ENCODE results near the gene SLC9A3. TPM values are rescaled to one million over a fixed set of nuclear protein-coding genes. Genes with fewer than 3 reads are reported as not detected.

The SLC9A3 gene
- polyA plus RNA-seq, 1 of the 3 experiments (the other 2 are of a cell fraction), result 1.9 TPM

DNA sequence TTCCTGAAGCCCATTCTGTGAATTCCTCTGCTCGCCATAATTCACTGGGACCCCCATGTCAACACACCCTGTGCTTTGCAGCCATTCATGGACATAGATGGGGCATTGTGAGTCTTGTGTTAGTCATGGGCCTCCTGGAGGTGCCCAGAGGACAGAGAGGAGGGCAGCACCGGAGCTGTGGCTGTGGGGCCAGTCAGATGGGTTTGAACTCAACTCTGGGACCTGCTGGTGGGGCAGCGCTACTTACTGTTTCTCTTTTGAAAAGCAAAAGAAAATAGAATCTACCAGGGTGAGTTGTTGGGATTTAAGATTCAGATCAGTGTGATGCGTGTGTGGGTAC lies 92.6 kb downstream of the SLC9A3 start:
- 84% methylated on average over 4 of the region's 4 CpGs for WGBS (ENCODE audit: low lambda C conversion rate)
- Histone ChIP-seq H3K9me3 (no peaks in the 10 kb centered on the region), H3K4me1 (ENCODE audit: control insufficient read depth in 1 of 2, insufficient read depth in 2 of 2, low read depth in 1 of 2, low read length in 1 of 2) (peaks cover 0 to 3% of the 10 kb centered on the region in 2 experiments; a peak in 1 of 4 replicates), H3K36me3 (replicated peaks in 1 of 2; ENCODE audit: control insufficient read depth in 1 of 2, insufficient read depth in 2 of 2, low read length in 1 of 2) (no peaks in the 10 kb centered on the region), H3K9me2 (no peaks in the 10 kb centered on the region), H3K4me3 (ENCODE audit: low read depth in 2 of 2, low read length in 1 of 2) (no peak overlapping the region), H3F3A (replicated peaks; ENCODE audit: insufficient read depth) (no peaks in the 10 kb centered on the region), H3K27me3 (ENCODE audit: insufficient read depth) (no peaks in the 10 kb centered on the region), H3K9ac (no peak overlapping the region), H4K20me1 (ENCODE audit: insufficient read depth) (no peaks in the 10 kb centered on the region), H3K79me2 (ENCODE audit: insufficient read depth) (no peaks in the 10 kb centered on the region), H3K4me2 (no peak overlapping the region), H2AFZ (ENCODE audit: low read depth) (no peak overlapping the region), H3K27ac (ENCODE audit: low read depth in 2 of 2, low read length in 1 of 2) (no peak overlapping the region)
- POLR2A ChIA-PET, result no interaction called here
- TF ChIP-seq GABPA (IDR thresholded peaks at IDR 0.05; ENCODE audit: low read depth) (no peak), FOXM1 (IDR thresholded peaks at IDR 0.05; ENCODE audit: low read depth) (no peak), EZH2phosphoT487 (IDR thresholded peaks at IDR 0.05; ENCODE audit: borderline replicate concordance, low read depth) (no peak), TEAD4 (IDR thresholded peaks at IDR 0.05; ENCODE audit: borderline replicate concordance, insufficient read depth) (no peak), YY1 (IDR thresholded peaks at IDR 0.05; ENCODE audit: low read depth) (no peak), TCF12 (IDR thresholded peaks at IDR 0.05) (no peak), FOSL2 (IDR thresholded peaks at IDR 0.05; ENCODE audit: borderline replicate concordance, low read depth) (no peak), CHD2 (IDR thresholded peaks at IDR 0.05; ENCODE audit: low read length, partially characterized antibody) (no peak), FOXJ3 (CRISPR knock-in tag; IDR thresholded peaks at IDR 0.05) (no peak)
- TF ChIP-seq, protein P1, sequence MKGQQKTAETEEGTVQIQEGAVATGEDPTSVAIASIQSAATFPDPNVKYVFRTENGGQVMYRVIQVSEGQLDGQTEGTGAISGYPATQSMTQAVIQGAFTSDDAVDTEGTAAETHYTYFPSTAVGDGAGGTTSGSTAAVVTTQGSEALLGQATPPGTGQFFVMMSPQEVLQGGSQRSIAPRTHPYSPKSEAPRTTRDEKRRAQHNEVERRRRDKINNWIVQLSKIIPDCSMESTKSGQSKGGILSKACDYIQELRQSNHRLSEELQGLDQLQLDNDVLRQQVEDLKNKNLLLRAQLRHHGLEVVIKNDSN (IDR thresholded peaks at IDR 0.05; ENCODE audit: borderline replicate concordance, low read depth), result no peak
- TF ChIP-seq, protein P2, sequence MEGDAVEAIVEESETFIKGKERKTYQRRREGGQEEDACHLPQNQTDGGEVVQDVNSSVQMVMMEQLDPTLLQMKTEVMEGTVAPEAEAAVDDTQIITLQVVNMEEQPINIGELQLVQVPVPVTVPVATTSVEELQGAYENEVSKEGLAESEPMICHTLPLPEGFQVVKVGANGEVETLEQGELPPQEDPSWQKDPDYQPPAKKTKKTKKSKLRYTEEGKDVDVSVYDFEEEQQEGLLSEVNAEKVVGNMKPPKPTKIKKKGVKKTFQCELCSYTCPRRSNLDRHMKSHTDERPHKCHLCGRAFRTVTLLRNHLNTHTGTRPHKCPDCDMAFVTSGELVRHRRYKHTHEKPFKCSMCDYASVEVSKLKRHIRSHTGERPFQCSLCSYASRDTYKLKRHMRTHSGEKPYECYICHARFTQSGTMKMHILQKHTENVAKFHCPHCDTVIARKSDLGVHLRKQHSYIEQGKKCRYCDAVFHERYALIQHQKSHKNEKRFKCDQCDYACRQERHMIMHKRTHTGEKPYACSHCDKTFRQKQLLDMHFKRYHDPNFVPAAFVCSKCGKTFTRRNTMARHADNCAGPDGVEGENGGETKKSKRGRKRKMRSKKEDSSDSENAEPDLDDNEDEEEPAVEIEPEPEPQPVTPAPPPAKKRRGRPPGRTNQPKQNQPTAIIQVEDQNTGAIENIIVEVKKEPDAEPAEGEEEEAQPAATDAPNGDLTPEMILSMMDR (IDR thresholded peaks at IDR 0.05), result no peak
- CTCF ChIA-PET, result interaction anchor here (0.6 to 2.7 kb wide), 24 partner anchors 10 to 405 kb away, joined by 3 to 18 read pairs (median 3); partner anchors contain the start of gene AHRR
- no peak for DNase-seq

DNA sequence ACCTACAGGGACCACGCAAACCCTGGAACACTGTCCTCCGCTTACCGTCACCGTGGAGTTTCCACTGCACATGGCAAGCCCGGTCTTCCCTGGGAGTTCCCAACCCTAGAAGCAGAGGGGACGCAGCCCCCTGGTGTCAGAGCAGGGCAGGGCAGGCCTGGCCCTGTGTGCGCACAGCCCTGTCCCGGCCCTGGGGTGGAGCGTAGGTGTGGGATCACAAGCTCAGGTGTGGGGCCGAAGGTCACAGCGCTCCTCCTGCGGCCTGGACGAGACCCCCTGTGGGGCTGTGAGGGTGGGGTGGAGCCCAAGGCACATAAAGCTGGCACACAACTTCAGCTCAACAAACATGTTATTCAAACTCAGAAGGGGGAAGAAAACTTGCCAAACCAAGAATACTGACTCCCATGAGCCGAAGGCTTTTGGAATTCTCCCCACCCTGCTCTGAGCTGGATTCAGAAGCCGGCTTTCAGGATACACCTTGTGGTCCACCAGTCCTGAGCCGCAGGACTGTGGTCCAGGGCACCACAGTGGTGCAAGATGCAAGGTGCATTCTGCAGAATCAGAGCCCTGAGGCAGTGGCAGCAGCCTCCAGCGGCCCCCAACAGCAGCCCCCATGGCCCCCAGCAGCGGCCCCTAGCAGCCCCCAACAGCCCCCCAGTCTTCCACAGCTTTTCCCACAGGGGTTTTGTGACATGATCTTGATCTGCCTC lies 93.1 kb downstream of the SLC9A3 start:
- Histone ChIP-seq H3K4me3 (ENCODE audit: low read depth in 2 of 2, low read length in 1 of 2) (no peak overlapping the region; a peak in 1 of 4 replicates), H3K27ac (ENCODE audit: low read depth in 2 of 2, low read length in 1 of 2) (no peak overlapping the region), H3K4me1 (ENCODE audit: control insufficient read depth in 1 of 2, insufficient read depth in 2 of 2, low read depth in 1 of 2, low read length in 1 of 2) (peaks cover 0 to 3% of the 10 kb centered on the region in 2 experiments; a peak in 1 of 4 replicates), H3K27me3 (ENCODE audit: insufficient read depth) (no peaks in the 10 kb centered on the region), H4K20me1 (ENCODE audit: insufficient read depth) (no peaks in the 10 kb centered on the region), H3K9ac (no peak overlapping the region), H3K9me3 (no peaks in the 10 kb centered on the region), H3K79me2 (ENCODE audit: insufficient read depth) (no peaks in the 10 kb centered on the region), H2AFZ (ENCODE audit: low read depth) (no peak overlapping the region), H3K4me2 (no peak overlapping the region), H3K9me2 (no peaks in the 10 kb centered on the region), H3K36me3 (replicated peaks in 1 of 2; ENCODE audit: control insufficient read depth in 1 of 2, insufficient read depth in 2 of 2, low read length in 1 of 2) (no peaks in the 10 kb centered on the region), H3F3A (replicated peaks; ENCODE audit: insufficient read depth) (no peaks in the 10 kb centered on the region)
- 31% methylated on average over 7 of the region's 18 CpGs for WGBS (ENCODE audit: low lambda C conversion rate)
- POLR2A ChIA-PET, result no interaction called here
- peak; percentile 93 for DNase-seq
- CTCF ChIA-PET, result interaction anchor here (0.6 to 2.7 kb wide), 26 partner anchors 9 to 405 kb away, joined by 3 to 18 read pairs (median 3); partner anchors contain the start of genes AHRR and PDCD6
- TF ChIP-seq FOXM1 (IDR thresholded peaks at IDR 0.05; ENCODE audit: low read depth) (no peak), SMC3 (IDR thresholded peaks at IDR 0.05; ENCODE audit: low read depth, low read length) (peak; percentile 77), RCOR1 (IDR thresholded peaks at IDR 0.05; ENCODE audit: low read length) (no peak), CHD2 (IDR thresholded peaks at IDR 0.05; ENCODE audit: low read length, partially characterized antibody) (no peak), RAD21 (IDR thresholded peaks at IDR 0.05; ENCODE audit: low read length) (peak; percentile 75), EP300 (IDR thresholded peaks at IDR 0.05; ENCODE audit: borderline replicate concordance in 1 of 2, low read depth in 1 of 2, low read length in 1 of 2) (no peak)
- TF ChIP-seq, protein P2 (IDR thresholded peaks at IDR 0.05), result peak; percentile 63
